8988T (cell line): Measurements from ENCODE around the gene ALOX15.
"Not testable (repeated sequence)": the region's sequence is repeated elsewhere in the genome, so short reads cannot be mapped to it uniquely, and the experiment has no call there.

Source experiments
- DNase-seq: peaks from one replicate; pipeline ENCODE4 v3.0.0; 2011

Gene ALOX15

DNA sequence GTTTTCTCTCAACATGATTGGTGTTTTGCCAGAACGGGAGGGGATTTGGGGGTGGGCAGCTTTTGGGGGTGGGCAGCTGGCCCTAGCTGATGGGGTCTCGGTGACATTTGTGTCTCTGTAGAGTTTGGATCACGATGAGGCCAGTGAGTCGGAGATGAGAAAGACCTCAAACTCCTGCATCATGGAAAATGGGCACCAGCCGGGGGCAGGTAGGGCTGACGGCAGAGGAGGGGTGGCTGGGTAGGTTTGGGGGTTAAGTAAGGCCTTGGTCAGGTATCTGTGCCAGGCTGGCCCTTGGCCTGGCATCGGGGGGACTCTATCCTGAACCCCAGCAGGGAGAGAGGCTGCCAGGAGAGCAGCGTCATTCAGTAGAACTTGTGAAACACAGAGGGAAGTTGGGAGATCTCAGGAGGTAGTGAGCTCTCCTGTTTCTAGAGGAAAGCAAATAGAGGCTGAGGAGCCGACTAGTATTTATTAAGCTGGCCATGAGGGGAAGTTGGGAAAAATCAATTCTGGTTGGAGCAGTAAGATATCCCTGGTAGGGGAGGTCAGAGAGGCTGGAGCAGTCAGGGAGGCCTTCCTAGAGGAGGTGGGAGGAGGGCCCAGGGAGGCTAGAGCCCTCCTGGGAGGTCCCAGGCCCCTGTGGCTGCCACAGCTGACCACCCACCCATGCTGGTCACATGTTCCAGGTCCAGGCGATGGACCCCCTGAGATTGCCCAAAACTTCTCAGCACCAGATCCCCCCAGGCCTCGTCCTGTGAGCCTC lies 49.1 kb downstream of the ALOX15 start:
- DNase-seq = no peak

DNA sequence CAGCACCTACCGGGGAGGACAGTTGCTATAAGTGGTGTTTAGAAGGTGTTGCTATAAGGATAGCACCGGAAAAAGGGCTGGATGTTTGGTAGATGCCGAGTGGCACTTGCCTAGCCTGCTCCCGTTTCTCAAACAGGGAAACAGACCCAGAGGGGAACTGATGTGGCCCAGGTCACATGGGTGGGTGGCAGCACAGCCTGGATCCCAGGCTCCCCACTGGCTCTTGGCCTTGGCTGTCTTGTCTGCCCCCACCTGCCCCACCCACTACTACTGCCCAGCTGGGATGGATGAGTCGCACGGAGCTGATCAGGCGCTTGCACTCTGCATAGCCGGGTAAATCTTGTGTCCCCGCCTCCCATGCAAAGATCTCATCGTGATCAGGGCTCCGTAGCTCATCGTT lies 49.9 kb downstream of the ALOX15 start:
- DNase-seq = no peak

DNA sequence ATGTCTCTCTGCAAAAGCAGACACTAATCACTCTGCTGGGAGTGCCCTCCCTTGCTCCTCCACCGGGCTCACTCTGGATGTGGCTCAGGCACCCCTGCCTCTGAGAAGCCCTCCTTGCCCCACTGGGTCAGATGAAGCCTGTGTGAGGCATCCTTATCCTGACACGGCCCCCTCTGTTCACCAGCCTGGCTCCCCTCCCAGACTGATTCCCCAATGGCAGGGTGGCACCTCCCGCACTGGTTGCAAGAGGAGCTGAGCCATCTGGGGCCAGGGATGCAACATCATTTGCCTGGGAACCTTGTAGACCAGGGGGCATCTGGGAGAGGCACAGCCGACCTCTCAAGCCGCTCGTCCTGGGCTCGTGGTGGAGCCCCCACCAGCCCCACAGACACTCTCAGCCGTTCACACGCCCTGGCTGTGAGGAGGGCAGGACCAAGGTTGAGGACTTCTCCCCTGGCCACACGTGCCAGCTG lies 50.5 kb downstream of the ALOX15 start:
- DNase-seq = no peak

DNA sequence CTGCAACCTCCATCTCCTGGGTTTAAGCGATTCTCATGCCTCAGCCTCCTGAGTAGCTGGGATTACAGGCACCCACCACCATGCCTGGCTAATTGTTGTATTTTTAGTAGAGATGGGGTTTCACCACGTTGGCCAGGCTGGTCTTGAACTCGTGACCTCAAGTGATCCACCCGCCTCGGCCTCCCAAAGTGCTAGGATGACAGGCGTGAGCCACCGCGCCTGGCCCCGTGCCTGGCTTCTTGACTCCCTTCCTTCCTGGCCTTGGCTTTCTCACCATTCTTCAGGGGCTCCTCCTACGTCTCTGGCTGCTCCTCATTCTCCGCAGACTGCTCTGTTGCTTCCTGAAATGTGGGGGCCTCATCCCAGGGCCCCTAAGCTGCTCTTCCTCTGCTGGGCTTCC lies 51.4 kb downstream of the ALOX15 start:
- DNase-seq = not testable (repeated sequence)

DNA sequence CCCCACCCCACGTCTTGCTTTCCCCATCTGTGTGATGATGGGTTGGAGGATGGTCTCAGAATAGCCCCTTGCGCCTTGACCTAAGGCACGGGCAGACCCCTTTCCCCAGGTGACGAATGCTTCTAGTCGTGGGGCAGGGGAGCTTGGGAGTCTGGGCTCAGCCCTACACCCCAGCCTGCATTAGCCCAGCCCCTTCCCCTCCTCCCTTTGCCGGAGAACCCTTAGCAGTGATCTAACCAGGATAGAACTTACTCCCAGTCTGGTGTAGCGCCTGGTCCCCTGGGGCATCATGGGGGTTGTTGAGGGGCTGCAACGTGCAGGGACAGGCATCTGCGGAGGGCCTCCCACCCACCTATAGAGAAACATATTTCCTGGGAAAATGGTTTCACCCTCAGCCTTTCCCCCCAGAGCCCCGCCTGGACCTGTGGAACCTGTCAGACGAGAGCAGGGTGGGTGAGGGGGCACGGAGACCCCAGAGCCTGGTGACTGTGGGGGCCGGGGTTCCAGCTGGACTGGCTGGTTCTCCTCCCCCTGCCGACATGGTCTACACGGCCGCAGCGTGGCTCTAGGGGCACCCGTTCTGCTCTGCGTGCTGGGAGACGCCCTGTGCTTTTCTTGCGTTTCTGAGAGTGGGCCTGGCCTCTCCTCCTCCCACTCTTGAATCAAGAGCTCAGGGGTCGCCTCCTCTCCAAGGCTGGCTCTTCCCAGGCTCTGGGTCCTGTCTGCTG lies 52.4 kb downstream of the ALOX15 start:
- no peak for DNase-seq

DNA sequence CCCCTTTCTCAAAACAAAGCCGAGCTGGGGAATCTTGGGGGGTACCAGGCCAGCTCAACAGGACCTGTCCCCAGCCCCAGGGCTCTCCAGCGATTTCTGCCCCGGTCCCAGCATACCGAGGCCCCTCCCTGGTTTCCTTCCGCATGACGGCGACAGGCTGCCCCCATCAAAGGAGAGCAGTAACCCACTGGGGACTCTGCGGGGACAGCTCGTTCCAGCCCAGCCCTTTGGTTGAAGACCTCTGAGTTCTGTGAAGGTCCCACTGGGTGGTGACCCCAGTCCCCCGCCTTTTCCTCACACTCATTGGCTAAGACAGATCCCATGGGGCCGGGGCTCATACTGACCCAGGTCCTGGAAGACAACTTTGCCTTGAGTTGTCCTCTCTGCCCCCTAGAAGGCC lies 53.1 kb downstream of the ALOX15 start:
- DNase-seq = no peak

DNA sequence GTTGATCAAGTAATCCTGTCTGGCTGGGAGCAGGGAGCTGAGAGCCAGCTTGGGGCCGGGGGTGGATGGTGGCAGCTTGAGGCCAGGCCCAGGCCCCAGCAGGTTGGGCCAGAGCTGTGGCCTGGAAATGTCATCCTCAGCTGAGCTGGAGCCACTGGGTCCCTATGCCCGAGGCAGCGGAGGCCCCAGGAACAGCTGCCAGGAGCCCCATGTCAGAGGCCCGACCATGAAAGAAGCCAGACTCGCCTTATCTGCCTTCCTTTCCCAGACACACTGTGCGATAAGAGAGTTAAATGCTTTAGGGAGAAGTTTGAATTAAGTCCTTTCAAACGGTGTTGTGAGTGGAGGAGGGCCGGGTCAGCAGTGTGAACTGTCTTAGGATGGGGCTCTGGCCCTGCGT lies 53.7 kb downstream of the ALOX15 start:
- no peak for DNase-seq

DNA sequence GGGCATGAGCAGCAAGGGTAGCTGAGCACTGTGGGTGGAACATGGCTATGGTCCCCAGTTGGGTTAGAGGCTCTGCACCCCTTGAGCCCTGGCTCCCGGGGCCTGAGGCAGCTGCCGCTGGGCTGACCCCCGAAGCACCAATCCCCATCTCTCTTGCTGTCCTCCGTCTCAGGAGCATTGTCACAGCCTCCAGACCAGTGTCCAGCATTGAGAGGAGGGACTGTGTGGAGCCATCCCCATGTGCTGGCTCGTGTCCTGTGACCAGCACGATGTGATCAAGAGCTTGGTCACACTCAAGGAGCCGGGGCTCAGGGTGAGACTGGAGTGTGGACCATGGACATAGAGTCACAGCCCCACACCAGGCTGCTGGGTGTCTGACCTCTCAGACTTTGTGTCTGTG lies 54.3 kb downstream of the ALOX15 start:
- no peak for DNase-seq

DNA sequence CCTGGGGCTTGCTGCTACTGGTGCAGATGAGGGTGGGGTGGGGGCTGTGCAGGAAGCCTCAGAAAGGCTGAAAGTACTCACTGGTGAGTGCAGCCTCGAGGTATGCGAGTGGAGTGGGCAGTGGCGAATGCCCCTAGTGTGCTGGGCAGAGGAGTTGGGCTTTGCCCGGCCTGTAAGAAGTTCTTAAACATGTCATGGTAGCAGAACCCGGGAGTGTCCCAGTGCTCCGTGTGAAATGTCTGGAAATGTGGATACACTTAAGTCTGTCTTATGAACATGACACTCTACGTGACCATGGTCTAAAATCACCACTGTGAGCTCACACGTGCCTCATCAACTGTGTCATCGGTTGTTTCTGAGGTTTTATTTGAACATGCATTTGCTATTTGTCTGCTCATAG lies 55.4 kb downstream of the ALOX15 start:
- no peak for DNase-seq

DNA sequence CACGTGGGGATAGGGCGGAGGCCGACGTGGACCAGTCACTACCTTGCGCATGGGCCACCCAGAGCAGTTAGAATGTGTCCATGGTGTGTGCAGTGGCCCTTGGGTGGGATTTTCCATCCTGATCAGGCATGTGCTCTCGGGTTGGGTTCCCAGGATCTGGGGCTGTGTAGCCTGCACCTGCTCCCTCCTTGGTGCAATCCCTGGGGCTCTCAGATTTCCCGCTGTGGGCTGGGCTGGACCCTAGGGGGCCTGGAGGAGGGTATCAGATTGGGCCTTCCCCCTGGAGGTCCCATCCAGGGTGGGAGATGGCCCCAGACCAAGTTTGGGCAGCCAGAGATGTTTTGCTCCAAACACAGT lies 55.9 kb downstream of the ALOX15 start:
- no peak for DNase-seq

DNA sequence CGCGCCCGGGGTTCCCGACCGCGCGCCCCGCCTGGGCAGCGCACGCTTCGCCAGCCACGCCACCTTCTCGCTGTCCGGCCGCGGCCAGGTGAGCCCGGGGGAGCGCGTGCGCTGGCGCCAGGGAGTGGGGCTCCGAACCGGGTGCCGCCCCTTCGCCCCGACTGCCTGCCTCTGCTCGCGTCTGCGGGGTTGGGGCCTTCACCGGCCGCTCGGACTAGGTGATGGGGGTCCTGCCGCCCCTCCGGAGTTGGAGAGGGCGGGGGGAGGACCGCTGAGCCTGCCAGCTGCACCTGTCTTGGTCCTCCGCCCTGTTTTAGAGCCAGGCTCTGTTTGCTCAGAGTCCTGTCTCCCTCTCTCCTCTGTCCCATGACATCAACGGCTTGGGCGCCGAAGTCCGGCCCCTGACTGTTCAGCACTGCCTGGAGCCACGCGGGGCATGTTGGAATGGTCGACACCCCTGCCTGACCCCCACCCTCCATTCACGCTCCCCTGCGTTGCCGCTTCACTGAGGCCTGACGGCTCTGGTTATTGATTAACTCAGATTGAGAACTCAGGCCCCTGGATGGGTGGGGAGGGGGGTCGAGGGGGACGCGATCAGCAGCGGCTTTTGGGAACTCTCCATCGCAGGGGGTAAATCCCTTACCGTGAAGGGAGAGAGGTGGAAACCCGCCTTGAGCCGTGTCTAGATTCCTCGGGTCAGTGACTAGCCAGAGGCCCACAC lies 56.4 kb downstream of the ALOX15 start:
- DNase-seq = no peak

DNA sequence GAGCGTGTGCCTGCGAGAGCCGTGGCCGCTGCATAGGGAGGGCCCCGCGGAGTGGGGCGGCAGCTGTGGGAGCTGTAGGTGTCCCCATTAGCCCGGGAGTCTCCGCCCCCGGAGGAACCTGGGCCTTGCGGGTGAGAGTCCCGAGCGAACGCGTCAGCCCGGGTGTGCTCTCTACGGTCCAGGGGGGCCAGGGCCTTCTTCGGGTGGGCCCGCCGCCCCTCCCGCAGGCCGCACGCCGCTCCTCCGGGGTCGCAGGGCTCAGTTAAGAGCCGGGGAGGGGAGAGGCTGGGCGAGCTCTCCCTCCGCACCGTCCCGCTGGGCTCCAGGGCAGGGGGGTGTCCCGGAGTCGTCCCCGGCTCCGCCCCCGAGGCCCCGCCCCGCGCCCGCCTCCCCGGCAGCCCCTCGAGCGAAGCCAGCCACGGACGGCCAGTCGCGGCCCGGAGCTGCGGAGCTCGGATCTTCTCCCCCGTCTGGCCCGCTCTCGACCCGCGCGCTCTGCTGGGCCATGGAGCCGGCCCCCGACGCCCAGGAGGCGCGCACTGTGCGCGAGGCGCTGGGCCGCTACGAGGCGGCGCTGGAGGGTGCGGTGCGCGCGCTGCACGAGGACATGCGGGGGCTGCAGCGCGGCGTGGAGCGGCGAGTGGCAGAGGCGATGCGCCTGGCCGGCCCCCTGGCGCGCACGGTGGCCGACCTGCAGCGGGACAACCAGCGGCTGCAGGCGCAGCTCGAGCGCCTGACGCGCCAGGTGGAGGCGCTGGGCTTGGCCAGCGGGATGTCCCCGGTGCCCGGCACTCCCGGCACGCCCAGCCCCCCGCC lies 57.2 kb downstream of the ALOX15 start, which contains the start of gene SMTNL2:
SMTNL2 (plus strand) TSS at position 429 of the 816 bp plus-strand sequence; CDS start at position 506, 77 bp downstream.
- DNase-seq = peak; percentile 77

DNA sequence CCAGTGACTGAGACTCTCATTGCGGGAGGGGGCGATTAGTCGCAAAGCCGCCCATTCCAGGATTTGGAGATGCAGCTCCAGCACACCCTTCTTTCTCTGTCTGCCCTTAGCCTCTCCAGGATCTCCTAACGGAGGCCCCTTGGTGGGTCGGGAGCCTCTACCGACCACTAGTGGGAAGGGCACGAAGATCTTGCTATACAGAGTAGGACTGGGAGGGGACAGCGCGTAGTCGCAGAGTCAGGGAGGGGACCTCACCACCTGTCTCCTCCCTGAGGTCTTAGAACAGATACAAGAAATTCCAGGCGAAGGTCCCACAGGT lies 57.7 kb downstream of the ALOX15 start:
- peak; percentile 91 for DNase-seq

DNA sequence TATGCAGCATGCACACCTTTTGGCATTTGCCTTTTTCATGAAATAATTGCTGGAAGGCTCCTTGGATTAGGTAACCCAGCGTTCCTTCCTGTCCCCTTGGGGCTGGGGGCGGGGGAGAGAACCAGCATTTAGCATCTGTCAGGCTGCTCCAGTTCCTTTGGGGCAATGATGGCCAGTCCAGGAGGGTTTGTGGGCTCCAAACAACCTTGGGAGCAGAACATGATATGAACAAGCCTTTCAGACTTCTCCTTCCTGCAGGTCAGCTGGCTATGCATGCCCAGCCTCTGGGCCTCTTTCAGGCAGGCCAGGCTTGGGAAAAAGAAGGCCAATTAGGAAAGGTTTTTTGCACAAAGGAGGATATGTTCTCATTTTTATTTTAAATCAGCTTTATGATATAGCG lies 58.3 kb downstream of the ALOX15 start:
- DNase-seq = no peak

DNA sequence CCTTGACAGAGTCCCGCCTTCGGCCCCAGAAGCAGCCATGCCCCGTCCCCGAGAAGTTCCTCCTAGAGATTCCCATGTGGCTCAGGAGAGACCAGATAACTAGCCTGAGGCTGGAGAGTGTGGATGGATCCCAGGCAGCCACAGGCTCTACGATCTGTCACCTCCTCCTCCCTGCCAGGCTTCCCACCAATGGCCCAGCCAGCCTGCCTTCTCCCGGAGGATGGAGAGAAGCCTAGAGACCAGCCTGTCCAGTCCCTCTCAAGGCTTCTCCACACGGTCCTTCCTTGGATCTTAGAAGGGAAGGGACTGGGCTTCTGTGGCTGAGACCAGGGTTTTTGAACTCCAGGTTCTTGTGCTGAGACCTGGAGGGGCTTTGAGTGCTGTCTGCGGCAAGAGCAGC lies 58.8 kb downstream of the ALOX15 start:
- no peak for DNase-seq

DNA sequence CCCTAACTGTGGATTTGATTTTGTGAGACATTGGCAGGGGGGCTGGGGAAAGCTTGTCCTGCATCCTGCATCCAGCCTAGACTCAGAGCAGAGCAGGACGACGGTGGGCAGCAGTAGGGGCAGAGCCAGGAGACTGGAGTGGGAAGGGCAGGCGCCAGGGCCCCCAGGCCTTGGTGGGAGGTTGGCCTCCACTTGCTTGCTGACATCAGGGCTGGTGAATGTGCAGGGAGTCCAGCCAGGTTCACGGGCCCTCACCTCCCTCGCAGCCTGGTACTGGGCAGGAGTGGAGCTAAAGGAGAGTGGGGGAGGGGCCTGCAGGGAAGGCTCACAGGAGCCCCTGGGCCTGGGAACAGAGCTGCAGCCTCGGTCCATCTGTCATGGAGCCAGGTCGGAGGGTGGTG lies 59.4 kb downstream of the ALOX15 start:
- no peak for DNase-seq
